Ovary (tissue), 10 donors: Measurements from ENCODE around the gene ANXA8L1. TPM values are rescaled to one million over a fixed set of nuclear protein-coding genes. Genes with fewer than 3 reads are reported as not detected.
"Not testable (repeated sequence)": the region's sequence is repeated elsewhere in the genome, so short reads cannot be mapped to it uniquely, and the experiment has no call there.

Source experiments
- DNase-seq, 5 donors: peaks; one replicate each; pipeline ENCODE4 v3.0.0-alpha.2; 2019 to 2020
- H3K27ac ChIP-seq, 2 donors: fragments of 200-600 bp; one replicate each; pipeline versions ENCODE4 v1.5.1 to v1.8.0; 2019 to 2022
- H3K27me3 ChIP-seq: fragments of 200-600 bp; one replicate; pipeline ENCODE4 v1.8.0; 2022
- H3K36me3 ChIP-seq: fragments of 200-600 bp; sonication (generic); one replicate; pipeline ENCODE4 v1.5.1; 2019
- H3K4me1 ChIP-seq: one replicate; pipeline ENCODE4 v1.8.1; 2013; ENCODE audit warnings: mild to moderate bottlenecking, moderate library complexity; ENCODE audit not compliant: insufficient read depth
- H3K4me3 ChIP-seq: fragments of 200-600 bp; sonication (generic); one replicate; pipeline ENCODE4 v1.5.1; 2017
- H3K9me3 ChIP-seq, 2 donors: fragments of 200-600 bp in 1 of 2; sonication (generic) in 1 of 2; one replicate each; pipeline versions ENCODE4 v1.5.1 to v1.8.1; 2013 to 2019; ENCODE audit warnings: mild to moderate bottlenecking in 1 of 2, moderate library complexity in 1 of 2
- CTCF ChIP-seq, 3 donors: fragments of 450-650 bp in 2 of 3; fragments of 200-600 bp in 1 of 3; IDR thresholded peaks; one replicate each; pipeline versions ENCODE4 v1.5.1 to v1.8.0; 2016 to 2022; ENCODE audit warnings: antibody characterized with exemption in 3 of 3, mild to moderate bottlenecking in 1 of 3
- EP300 ChIP-seq: sonication (generic); formaldehyde crosslinking; IDR thresholded peaks from one replicate; pipeline ENCODE4 v1.6.1; 2017; ENCODE audit warnings: antibody characterized with exemption
- POLR2A ChIP-seq: fragments of 450-650 bp; IDR thresholded peaks from one replicate; pipeline ENCODE4 v1.6.1; 2017; ENCODE audit warnings: antibody characterized with exemption, mild to moderate bottlenecking, moderate library complexity
- WGBS, 3 donors: extraction: QIAGEN DNeasy Blood & Tissue Kit in 1 of 3; methylation state at CpG; one replicate each; pipeline versions ENCODE4 v1.1.5 to v1.1.7; 2013 to 2017; 5-methylcytosine and 5-hydroxymethylcytosine counted together
- intact Hi-C, 4 donors: fragments of 100-400 bp; cut with DNase I; formaldehyde crosslinking; loops; one replicate each; pipeline versions ENCODE4 v1.11.0 to v1.15.1; 2022 to 2023
- long read RNA-seq, 3 donors: library from polyadenylated mRNA in 2 of 3; unstranded in 2 of 3; transcript quantifications; one replicate each; pipeline ENCODE4 v2.0.0 and lab custom pipeline, GENCODE V29; 2021 to 2026
- polyA plus RNA-seq, 2 donors: library from polyadenylated mRNA; stranded (reverse); fragments of 200-250 nt in 1 of 2; fragments of 350-450 nt in 1 of 2; fragmentation: Illumina TruSeq in 1 of 2; extraction: RNeasy Lipid Tissue Mini Kit (QIAGEN cat#74804) in 1 of 2; gene quantifications; one replicate each; pipeline ENCODE4 v1.2.3, GENCODE V29; 2013 to 2014
- total RNA-seq, 7 donors: library from RNA; depleted of rRNA in 2 of 7; stranded (reverse); fragments of >200 nt in 2 of 7; fragmentation: NEBNext Ultra II Directional in 3 of 7; extraction: Animal tissue kit (Norgen Biotek cat#: 25700) in 3 of 7; gene quantifications; one replicate each; pipeline versions ENCODE4 v1.1.0 to v1.2.4, GENCODE V29; 2016 to 2023
- donor health status: DM: no; HTN: no; CAD: no; lungs with moderate emphysema.
- donor health status: DM: no; HTN: no; CAD: no.
- donor health status: Bipolar disorder and iron deficiency.
- donor health status: DM: yes; HTN: yes; CAD: no.
- donor health status: DM: no; HTN: no; CAD: no.
- donor health status: DM: yes; HTN: yes; CAD: no.

The ANXA8L1 gene, protein sequence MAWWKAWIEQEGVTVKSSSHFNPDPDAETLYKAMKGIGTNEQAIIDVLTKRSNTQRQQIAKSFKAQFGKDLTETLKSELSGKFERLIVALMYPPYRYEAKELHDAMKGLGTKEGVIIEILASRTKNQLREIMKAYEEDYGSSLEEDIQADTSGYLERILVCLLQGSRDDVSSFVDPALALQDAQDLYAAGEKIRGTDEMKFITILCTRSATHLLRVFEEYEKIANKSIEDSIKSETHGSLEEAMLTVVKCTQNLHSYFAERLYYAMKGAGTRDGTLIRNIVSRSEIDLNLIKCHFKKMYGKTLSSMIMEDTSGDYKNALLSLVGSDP
- total RNA-seq (10 to 100 TPM in 1 of 7 donors, 1 to 10 TPM in 3, not detected in 3; 1.1 to 29.9 (median 2.5) TPM), polyA plus RNA-seq (1 to 10 TPM in 1 of 2 donors, under 1 TPM in 1; 0.69 to 1.7 TPM)
- long read RNA-seq, donor 1, partial matches to known transcripts, result 0 of 2 reads
- long read RNA-seq, donor 1, other reads (novel, unspliced or antisense), result 1 of 2 reads
- long read RNA-seq, donor 2, result 0 reads
- long read RNA-seq, donor 3, result 0 reads

DNA sequence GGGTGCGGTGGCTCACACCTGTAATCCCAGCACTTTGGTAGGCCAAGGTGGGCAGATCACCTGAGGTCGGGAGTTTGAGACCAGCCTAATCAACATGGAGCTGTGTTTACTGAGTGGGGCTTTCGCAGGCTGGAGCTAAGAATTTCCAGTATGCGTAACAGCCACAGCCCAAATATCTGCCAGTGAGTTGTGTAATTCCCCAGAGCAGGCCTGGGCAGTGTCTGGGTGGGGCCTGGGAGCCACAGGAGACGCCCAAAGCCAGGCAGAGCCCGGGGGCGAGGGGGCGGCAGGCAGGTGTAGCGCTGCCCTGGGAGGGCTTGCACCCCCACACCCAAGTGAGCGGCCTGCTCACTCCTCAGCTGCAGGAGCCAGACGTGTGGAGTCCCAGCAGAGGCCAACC is at the start of gene ANXA8L1:
Gene ANXA8L1, plus strand, starts transcription at position 371 of the 400 bp plus-strand sequence. CDS start 76 bp downstream, outside the sequence.
- DNase-seq, intact Hi-C loops, H3K27me3 ChIP-seq, H3K4me1 ChIP-seq, H3K9me3 ChIP-seq, H3K4me3 ChIP-seq, H3K27ac ChIP-seq, H3K36me3 ChIP-seq: not testable (repeated sequence)
- WGBS, 3 donors, result 83 to 89% methylated on average over 4 to 5 of the region's 11 CpGs; no CpG with 5 or more reads in 1 of the 3 donors

GRCh38 chr10:46326066-46326465 is 49.5 kb upstream of the ANXA8L1 start:
- 56 to 59% (median 57%) methylated on average over 1 of the region's 1 CpG for WGBS, 3 donors
- intact Hi-C loops, result no loop called here
- H3K4me3 ChIP-seq, result no peak overlapping the region
- H3K36me3 ChIP-seq, result no peaks in the 10 kb centered on the region
- H3K27ac ChIP-seq, result no peak overlapping the region
- no peaks in the 10 kb centered on the region for H3K27me3 ChIP-seq
- no peaks in the 10 kb centered on the region for H3K9me3 ChIP-seq
- H3K4me1 ChIP-seq, result no peaks in the 10 kb centered on the region
- TF ChIP-seq POLR2A (no peak), CTCF (IDR thresholded peaks at IDR 0.05) (no peak)
- no peak for DNase-seq

GRCh38 chr10:46326971-46327370 is 48.6 kb upstream of the ANXA8L1 start:
- no peaks in the 10 kb centered on the region for H3K9me3 ChIP-seq
- no peak for TF ChIP-seq CTCF (IDR thresholded peaks at IDR 0.05)
- no peak for TF ChIP-seq POLR2A
- TF ChIP-seq EP300, result no peak
- no peak for DNase-seq
- H3K27ac ChIP-seq, result no peak overlapping the region
- no peaks in the 10 kb centered on the region for H3K27me3 ChIP-seq
- intact Hi-C loops, result no loop called here
- no peaks in the 10 kb centered on the region for H3K4me1 ChIP-seq
- H3K36me3 ChIP-seq, result no peaks in the 10 kb centered on the region
- no peak overlapping the region for H3K4me3 ChIP-seq
- WGBS, 3 donors, result 91 to 99% (median 97%) methylated on average over 4 of the region's 4 CpGs

- Histone ChIP-seq H3K4me3 (no peak overlapping the region), H3K9me3 (no peaks in the 10 kb centered on the region), H3K4me1 (no peaks in the 10 kb centered on the region), H3K27me3 (no peaks in the 10 kb centered on the region), H3K27ac (no peak overlapping the region), H3K36me3 (no peaks in the 10 kb centered on the region)
- WGBS, 3 donors, result 71 to 78% (median 72%) methylated on average over 5 of the region's 5 CpGs
- TF ChIP-seq POLR2A, result no peak
- no peak for TF ChIP-seq EP300
- no peak for TF ChIP-seq CTCF (IDR thresholded peaks at IDR 0.05)
- intact Hi-C loops, result no loop called here
- DNase-seq, result no peak
Measured at GRCh38 chr10:46327685-46328084, 47.9 kb upstream of the ANXA8L1 start.
